SK-N-SH (cell line): ENCODE measurements around the gene PGP.

Experiments
- MEF2A ChIP-seq: IDR thresholded peaks from 2 replicates; pipeline ENCODE4 v1.4.0; 2012; ENCODE audit warnings: low read depth, borderline replicate concordance
- POLR2AphosphoS5 ChIP-seq: IDR thresholded peaks from 2 replicates; pipeline ENCODE4 v1.6.1; 2012; ENCODE audit warnings: low read depth, low read length
- RCOR1 ChIP-seq: fragments of 150-350 bp; IDR thresholded peaks from 2 replicates; pipeline ENCODE4 v1.6.1; 2017; ENCODE audit warnings: antibody characterized with exemption, low read length
- TF ChIP-seq, protein P1 (sequence below): fragments of 200-600 bp; sonication (generic); IDR thresholded peaks from 2 replicates; pipeline ENCODE4 v1.6.1; 2017; ENCODE audit warnings: antibody characterized with exemption, mild to moderate bottlenecking, moderate library complexity

DNA sequence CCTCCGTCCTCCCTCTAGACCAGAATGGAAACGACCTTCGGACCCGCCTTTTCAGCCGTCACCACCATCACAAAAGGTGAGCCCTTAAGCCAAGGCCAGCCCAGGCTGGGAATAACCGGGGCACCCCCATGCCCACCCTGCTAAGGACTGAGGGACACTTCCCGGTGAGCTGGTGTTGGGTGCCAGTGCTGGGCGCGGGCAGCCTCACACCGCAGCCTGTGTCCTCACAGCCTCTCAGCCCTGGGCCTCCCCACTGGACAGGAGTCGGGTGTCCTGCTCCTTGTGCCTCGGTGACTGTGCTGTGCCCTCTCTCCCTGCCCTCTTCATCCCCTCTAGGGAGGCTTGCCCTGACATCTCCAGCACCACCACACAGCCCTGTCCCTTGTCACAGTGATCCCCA, 48.8 kb downstream of the PGP start:
- TF ChIP-seq MEF2A (no peak), RCOR1 (no peak), POLR2AphosphoS5 (no peak)
- TF ChIP-seq, protein P1, sequence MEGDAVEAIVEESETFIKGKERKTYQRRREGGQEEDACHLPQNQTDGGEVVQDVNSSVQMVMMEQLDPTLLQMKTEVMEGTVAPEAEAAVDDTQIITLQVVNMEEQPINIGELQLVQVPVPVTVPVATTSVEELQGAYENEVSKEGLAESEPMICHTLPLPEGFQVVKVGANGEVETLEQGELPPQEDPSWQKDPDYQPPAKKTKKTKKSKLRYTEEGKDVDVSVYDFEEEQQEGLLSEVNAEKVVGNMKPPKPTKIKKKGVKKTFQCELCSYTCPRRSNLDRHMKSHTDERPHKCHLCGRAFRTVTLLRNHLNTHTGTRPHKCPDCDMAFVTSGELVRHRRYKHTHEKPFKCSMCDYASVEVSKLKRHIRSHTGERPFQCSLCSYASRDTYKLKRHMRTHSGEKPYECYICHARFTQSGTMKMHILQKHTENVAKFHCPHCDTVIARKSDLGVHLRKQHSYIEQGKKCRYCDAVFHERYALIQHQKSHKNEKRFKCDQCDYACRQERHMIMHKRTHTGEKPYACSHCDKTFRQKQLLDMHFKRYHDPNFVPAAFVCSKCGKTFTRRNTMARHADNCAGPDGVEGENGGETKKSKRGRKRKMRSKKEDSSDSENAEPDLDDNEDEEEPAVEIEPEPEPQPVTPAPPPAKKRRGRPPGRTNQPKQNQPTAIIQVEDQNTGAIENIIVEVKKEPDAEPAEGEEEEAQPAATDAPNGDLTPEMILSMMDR = no peak
